ENCODE results near the gene ARMC2. TPM values are rescaled to one million over a fixed set of nuclear protein-coding genes. Genes with fewer than 3 reads are reported as not detected.
"Not testable (repeated sequence)": the region's sequence is repeated elsewhere in the genome, so short reads cannot be mapped to it uniquely, and the experiment has no call there.

The ARMC2 gene
- total and polyA plus RNA-seq, 10 donors, result 1.4 to 12.2 (median 5.7) TPM

DNA sequence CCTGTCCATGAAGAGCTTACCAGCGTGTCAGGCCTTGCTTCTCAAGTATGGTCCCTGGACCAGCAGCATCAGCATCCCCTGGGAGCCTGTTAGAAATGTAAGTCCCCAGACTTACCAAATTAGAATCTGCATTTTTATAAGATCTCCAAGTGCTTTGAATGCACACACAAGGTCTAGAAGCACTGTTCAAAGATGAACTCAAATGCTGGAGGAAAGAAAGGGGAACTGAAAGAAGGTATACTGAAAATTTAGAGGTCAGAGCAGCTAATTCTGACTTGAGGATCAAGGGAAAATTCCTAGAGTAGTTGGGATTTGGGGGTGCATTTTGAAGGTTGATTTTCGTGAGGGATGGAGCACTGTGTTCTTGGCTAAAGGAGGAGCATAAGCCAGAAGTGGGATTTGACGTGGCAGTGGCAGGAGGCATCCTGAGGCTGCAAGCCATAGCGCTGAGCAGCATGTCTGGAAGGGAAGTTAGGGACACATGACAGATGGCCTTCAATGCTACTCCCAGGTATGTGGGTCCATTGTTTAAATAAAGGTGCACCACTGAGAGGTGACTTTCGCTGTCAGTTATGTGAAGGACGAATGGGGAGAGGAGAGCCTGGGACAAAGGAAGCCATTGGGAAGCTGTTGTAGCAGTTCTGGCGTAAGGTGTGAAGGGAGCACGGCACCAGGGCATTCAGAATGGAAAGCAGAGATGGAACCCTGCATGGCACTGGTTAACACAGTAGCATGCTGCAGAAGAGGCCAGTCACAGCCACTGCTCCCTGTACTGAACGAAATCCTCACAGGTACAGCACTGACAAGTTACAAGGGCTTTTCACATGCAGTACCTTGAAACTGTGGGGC lies 36.2 kb downstream of the ARMC2 start:
- intact Hi-C loops (cut with DNase I; ENCODE audit: low total_unique reads), result no loop called here
- Histone ChIP-seq H3K36me3 (no peaks in the 10 kb centered on the region), H3K4me3 (no peak overlapping the region), H3K27me3 (replicated peaks in 1 of 7) (no peaks in the 10 kb centered on the region), H3K9me3 (peaks cover 0 to 6% (median 0%) of the 10 kb centered on the region in 8 donors), H3K27ac (peak overlapping the region in 2 of 8 donors; percentile 51 to 64), H3K4me1 (peaks cover 0 to 23% (median 10%) of the 10 kb centered on the region in 6 donors)
- DNase-seq, result no peak
- WGBS, 5 donors, result 77 to 91% (median 90%) methylated on average over 9 of the region's 9 CpGs
- TF ChIP-seq POLR2AphosphoS5 (IDR thresholded peaks at IDR 0.05) (no peak), POLR2A (IDR thresholded peaks at IDR 0.05) (no peak)
- TF ChIP-seq, protein P1, sequence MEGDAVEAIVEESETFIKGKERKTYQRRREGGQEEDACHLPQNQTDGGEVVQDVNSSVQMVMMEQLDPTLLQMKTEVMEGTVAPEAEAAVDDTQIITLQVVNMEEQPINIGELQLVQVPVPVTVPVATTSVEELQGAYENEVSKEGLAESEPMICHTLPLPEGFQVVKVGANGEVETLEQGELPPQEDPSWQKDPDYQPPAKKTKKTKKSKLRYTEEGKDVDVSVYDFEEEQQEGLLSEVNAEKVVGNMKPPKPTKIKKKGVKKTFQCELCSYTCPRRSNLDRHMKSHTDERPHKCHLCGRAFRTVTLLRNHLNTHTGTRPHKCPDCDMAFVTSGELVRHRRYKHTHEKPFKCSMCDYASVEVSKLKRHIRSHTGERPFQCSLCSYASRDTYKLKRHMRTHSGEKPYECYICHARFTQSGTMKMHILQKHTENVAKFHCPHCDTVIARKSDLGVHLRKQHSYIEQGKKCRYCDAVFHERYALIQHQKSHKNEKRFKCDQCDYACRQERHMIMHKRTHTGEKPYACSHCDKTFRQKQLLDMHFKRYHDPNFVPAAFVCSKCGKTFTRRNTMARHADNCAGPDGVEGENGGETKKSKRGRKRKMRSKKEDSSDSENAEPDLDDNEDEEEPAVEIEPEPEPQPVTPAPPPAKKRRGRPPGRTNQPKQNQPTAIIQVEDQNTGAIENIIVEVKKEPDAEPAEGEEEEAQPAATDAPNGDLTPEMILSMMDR (IDR thresholded peaks at IDR 0.05 in 8 of 11, conservative IDR thresholded peaks at IDR 0.05 in 3 of 11), result no peak

DNA sequence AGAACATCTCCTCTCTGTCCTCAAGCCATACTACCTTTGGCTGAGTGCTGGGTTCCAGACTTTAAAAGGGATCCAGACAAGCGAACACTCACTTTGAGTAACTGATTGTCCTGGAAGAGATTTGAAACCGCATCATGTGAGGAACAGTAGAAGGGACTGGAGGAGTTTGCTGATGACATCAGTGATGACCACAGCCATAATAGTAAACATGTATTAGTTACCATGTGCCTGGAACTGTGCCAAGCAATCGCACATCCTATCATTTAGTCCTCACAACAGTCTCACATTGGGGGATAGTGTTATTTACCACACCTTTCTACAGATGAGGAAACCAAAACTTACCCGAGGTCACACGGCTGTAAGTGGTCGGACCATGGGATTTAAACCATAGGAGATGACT lies 39.8 kb downstream of the ARMC2 start:
- Histone ChIP-seq H3K27ac (no peak overlapping the region), H3K4me1 (peaks cover 0 to 21% (median 12%) of the 10 kb centered on the region in 6 donors), H3K27me3 (replicated peaks in 1 of 7) (no peaks in the 10 kb centered on the region), H3K9me3 (peaks cover 0 to under 1% (median 0%) of the 10 kb centered on the region in 8 donors), H3K4me3 (no peak overlapping the region), H3K36me3 (no peaks in the 10 kb centered on the region)
- WGBS, 5 donors, result 89 to 95% (median 94%) methylated on average over 6 of the region's 6 CpGs
- DNase-seq, result no peak
- intact Hi-C loops (cut with DNase I; ENCODE audit: low total_unique reads), result no loop called here
- no peak for TF ChIP-seq POLR2A (IDR thresholded peaks at IDR 0.05)
- TF ChIP-seq, protein P1 (IDR thresholded peaks at IDR 0.05 in 8 of 11, conservative IDR thresholded peaks at IDR 0.05 in 3 of 11), result no peak
- TF ChIP-seq POLR2AphosphoS5 (IDR thresholded peaks at IDR 0.05), result no peak

DNA sequence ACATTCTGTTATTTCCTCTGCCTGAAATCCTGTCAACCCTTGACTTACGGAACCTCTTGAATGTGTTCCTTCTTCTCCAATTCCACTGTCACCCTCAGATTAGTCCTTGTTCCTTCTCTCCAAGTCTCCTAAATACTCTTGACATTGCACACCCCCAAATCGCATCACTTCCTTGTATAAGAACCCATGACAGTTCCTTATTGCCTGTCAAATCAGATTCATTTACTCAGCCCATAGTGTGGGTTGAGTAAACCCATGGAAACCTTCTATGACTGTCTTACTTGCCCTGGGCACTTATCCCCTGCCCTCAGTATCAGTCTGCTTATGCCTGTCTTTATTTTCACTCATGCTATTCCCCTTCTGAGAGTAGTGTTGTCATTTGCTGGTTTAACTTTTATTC lies 40.5 kb downstream of the ARMC2 start:
- no peak overlapping the region for H3K27ac ChIP-seq
- DNase-seq, result no peak
- H3K36me3 ChIP-seq, result no peaks in the 10 kb centered on the region
- no peaks in the 10 kb centered on the region for H3K9me3 ChIP-seq
- H3K27me3 ChIP-seq (replicated peaks in 1 of 7), result no peaks in the 10 kb centered on the region
- 80 to 89% (median 88%) methylated on average over 2 of the region's 2 CpGs for WGBS, 5 donors
- peaks cover 0 to 22% (median 15%) of the 10 kb centered on the region in 6 donors for H3K4me1 ChIP-seq
- H3K4me3 ChIP-seq, result no peak overlapping the region
- TF ChIP-seq, protein P1 (IDR thresholded peaks at IDR 0.05 in 8 of 11, conservative IDR thresholded peaks at IDR 0.05 in 3 of 11), result no peak
- TF ChIP-seq POLR2A (IDR thresholded peaks at IDR 0.05), result no peak
- no peak for TF ChIP-seq POLR2AphosphoS5 (IDR thresholded peaks at IDR 0.05)
- intact Hi-C loops (cut with DNase I; ENCODE audit: low total_unique reads), result no loop called here

DNA sequence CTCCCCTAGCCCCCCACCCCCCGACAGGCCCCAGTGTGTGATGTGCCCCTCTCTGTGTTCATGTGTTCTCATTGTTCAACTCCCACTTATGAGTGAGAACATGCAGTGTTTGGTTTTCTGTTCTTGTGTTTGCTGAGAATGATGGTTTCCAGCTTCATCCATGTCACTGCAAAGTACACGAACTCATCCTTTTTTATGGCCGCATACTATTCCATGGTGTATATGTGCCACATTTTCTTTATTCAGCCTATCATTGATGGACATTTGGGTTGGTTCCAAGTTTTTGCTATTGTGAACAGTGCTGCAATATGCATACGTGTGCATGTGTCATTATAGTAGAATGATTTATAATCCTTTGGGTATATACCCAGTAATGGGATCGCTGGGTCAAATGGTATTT lies 42.7 kb downstream of the ARMC2 start:
- peaks cover 0 to 32% (median 23%) of the 10 kb centered on the region in 6 donors for H3K4me1 ChIP-seq
- not testable (repeated sequence) for H3K4me3 ChIP-seq; H3K9me3 ChIP-seq; H3K27me3 ChIP-seq (replicated peaks in 1 of 7); H3K27ac ChIP-seq; DNase-seq; H3K36me3 ChIP-seq
- intact Hi-C loops (cut with DNase I; ENCODE audit: low total_unique reads), result loop anchor here (5.0 kb wide), 1 partner anchor 349 kb away; no protein-coding TSS in a partner anchor
- 96 to 97% (median 96%) methylated on average over 5 of the region's 5 CpGs for WGBS, 5 donors
